Measurements from ENCODE around the gene GFOD2. TPM values are rescaled to one million over a fixed set of nuclear protein-coding genes. Genes with fewer than 3 reads are reported as not detected.

The GFOD2 gene
- total RNA-seq, 1 donor from 2014 or later, result 20.3 TPM

DNA sequence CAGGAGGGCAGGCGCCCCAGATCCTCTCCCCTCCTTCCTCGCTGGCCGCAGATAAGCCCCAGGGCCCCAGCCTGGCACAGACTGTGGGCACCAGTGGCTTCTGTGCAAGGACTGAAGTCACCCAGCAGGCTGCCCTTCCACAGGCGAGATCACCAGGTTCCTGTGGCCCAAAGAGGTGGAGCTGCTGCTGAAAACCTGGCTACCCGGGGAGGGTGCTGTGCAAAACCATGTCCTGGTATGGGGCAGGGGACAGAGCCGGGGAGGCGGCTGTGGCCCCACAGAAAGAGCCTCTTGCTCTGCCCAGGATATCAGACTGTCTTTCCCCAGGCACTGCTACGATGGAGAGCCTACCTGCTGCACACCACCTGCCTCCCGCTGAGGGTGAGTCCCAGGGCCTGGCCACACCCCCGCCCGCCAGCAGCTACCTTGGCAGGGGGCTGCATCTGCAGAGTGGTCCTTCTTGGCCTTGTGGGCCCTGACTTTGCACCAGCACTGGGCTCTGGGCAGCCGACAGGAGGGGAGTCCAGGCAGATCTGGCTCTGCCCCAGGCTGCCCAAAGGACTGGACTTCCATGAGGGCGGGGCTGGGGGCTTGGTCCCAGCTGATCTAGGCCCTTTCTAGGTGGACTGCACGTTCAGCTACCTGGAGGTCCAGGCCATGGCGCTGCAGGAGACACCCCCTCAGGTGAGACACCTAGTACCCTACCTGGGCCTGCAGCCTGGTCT, 73.6 kb downstream of the GFOD2 start:
- no peak for DNase-seq (ENCODE audit: low spot score)
- no peaks in the 10 kb centered on the region for H3K9me3 Mint-ChIP-seq
- intact Hi-C loops (cut with micrococcal nuclease), result loop anchor here (1.0 kb wide), 3 partner anchors 15 to 164 kb away; partner anchors contain the start of genes ACD, ATP6V0D1 and PARD6A
- no peaks in the 10 kb centered on the region for H3K4me1 Mint-ChIP-seq (ENCODE audit: low read depth)
- peak overlapping the region; percentile 89 for H3K4me3 Mint-ChIP-seq
- H3K36me3 Mint-ChIP-seq (ENCODE audit: low read depth), result peaks cover 12% of the 10 kb centered on the region
- H3K27me3 Mint-ChIP-seq (ENCODE audit: insufficient read depth), result no peaks in the 10 kb centered on the region
- peak overlapping the region; percentile 94 for H3K27ac Mint-ChIP-seq

DNA sequence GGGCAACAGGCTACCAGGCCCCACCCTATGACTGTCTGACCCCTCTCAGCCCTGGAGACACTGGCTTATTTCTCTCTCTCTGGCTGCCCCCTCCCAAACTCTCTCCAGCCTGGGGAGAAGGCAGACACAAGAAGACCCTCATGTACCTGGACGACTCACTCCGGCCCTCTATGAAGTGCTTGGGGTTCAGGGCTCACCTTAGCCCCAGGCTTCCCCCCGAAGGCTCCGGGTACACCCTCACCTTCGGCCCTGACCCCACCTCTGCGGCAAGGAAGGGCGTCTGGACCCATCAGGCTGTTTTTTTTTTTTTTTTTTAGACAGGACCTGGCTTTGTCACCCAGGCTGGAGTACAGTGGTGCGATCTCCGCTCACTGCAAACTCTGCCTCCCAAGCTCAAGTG, 75.1 kb downstream of the GFOD2 start:
- Mint-ChIP-seq H3K27ac (peak overlapping the region; percentile 63), H3K9me3 (no peaks in the 10 kb centered on the region), H3K36me3 (ENCODE audit: low read depth) (peaks cover 8% of the 10 kb centered on the region), H3K27me3 (ENCODE audit: insufficient read depth) (no peaks in the 10 kb centered on the region), H3K4me1 (ENCODE audit: low read depth) (no peaks in the 10 kb centered on the region), H3K4me3 (peak overlapping the region; percentile 78)
- no peak for DNase-seq (ENCODE audit: low spot score)
- intact Hi-C loops (cut with micrococcal nuclease), result loop anchor here (1.0 kb wide), 2 partner anchors 82 to 97 kb away; partner anchors contain the start of gene CTCF

DNA sequence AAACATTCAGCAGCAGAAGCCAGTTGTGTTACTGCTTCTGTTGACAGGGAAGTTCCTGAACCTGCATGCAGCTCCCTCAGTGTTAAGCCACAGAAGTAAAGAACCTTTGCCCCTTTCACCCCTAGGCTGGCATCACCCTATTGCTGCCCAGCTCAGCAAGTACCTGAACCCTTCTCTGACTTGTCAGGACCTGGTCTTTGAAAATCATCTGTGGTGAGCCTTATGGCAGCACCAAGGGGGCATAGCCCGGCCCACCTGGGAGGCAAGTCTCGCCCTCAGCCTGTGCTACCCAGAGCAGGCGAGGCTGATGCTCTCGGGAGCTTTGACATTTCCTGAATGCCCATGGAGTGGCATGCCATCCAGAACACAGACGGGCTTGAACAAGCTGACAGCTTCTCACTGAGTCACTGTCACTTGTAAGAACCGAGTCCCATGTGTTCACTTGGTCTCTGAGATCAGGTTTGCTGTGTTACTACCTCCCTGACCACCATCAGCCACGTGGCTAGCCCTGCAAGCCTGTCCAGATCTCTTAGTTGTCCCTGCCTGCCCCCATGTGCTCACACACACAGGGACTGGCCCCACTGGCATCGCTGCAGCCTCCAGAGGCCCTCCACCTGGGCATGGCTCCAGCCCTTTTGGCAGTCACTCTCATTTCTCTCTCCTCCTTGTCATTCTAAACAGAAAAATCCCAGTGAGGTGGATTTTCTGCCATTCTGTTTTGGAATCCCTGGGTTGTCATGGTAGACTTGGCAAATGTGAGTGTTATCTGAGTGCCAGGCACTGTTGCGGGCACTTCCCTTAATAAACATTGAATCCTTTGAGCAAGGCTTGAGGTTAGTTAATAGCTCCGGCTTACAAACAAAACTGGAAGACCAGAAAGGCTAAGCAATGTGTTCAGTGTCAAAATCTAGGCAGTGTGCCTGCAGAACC, 77.1 kb downstream of the GFOD2 start:
- Mint-ChIP-seq H3K4me1 (ENCODE audit: low read depth) (no peaks in the 10 kb centered on the region), H3K36me3 (ENCODE audit: low read depth) (peaks cover 18% of the 10 kb centered on the region), H3K9me3 (no peaks in the 10 kb centered on the region), H3K4me3 (no peak overlapping the region), H3K27ac (no peak overlapping the region), H3K27me3 (ENCODE audit: insufficient read depth) (no peaks in the 10 kb centered on the region)
- intact Hi-C loops (cut with micrococcal nuclease), result no loop called here
- no peak for DNase-seq (ENCODE audit: low spot score)

DNA sequence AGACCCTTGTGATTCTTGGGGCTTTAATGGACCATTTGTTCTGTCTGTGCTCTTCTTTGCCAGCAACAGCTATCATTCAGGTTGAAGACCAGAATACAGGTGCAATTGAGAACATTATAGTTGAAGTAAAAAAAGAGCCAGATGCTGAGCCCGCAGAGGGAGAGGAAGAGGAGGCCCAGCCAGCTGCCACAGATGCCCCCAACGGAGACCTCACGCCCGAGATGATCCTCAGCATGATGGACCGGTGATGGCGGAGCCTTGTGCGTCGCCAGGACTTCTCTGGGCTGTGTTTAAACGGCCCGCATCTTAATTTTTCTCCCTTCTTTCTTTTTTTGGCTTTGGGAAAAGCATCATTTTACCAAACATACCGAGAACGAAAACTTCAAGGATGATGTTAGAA, 81.5 kb downstream of the GFOD2 start:
- H3K9me3 Mint-ChIP-seq, result no peaks in the 10 kb centered on the region
- no peak overlapping the region for H3K4me3 Mint-ChIP-seq
- H3K27me3 Mint-ChIP-seq (ENCODE audit: insufficient read depth), result no peaks in the 10 kb centered on the region
- no peak for DNase-seq (ENCODE audit: low spot score)
- no peaks in the 10 kb centered on the region for H3K4me1 Mint-ChIP-seq (ENCODE audit: low read depth)
- no peak overlapping the region for H3K27ac Mint-ChIP-seq
- intact Hi-C loops (cut with micrococcal nuclease), result no loop called here
- peaks cover 31% of the 10 kb centered on the region for H3K36me3 Mint-ChIP-seq (ENCODE audit: low read depth)

DNA sequence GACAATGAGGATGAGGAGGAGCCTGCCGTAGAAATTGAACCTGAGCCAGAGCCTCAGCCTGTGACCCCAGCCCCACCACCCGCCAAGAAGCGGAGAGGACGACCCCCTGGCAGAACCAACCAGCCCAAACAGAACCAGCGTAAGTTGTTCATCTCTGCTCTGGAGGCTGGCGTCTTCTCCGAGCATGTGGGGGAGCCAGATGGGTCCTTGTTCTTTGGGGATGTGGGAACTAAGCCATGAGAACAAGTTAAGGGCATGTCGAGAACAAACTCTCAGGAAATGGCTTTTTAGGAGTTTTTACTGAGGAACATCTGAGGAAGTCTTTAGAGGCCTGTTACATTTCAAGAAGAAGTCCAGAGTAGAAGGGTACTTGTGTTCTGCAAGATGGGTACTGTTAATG, 82.4 kb downstream of the GFOD2 start:
- H3K9me3 Mint-ChIP-seq, result no peaks in the 10 kb centered on the region
- H3K27ac Mint-ChIP-seq, result no peak overlapping the region
- H3K4me3 Mint-ChIP-seq, result no peak overlapping the region
- intact Hi-C loops (cut with micrococcal nuclease), result no loop called here
- peaks cover 37% of the 10 kb centered on the region for H3K36me3 Mint-ChIP-seq (ENCODE audit: low read depth)
- H3K4me1 Mint-ChIP-seq (ENCODE audit: low read depth), result no peaks in the 10 kb centered on the region
- no peak for DNase-seq (ENCODE audit: low spot score)
- no peaks in the 10 kb centered on the region for H3K27me3 Mint-ChIP-seq (ENCODE audit: insufficient read depth)

DNA sequence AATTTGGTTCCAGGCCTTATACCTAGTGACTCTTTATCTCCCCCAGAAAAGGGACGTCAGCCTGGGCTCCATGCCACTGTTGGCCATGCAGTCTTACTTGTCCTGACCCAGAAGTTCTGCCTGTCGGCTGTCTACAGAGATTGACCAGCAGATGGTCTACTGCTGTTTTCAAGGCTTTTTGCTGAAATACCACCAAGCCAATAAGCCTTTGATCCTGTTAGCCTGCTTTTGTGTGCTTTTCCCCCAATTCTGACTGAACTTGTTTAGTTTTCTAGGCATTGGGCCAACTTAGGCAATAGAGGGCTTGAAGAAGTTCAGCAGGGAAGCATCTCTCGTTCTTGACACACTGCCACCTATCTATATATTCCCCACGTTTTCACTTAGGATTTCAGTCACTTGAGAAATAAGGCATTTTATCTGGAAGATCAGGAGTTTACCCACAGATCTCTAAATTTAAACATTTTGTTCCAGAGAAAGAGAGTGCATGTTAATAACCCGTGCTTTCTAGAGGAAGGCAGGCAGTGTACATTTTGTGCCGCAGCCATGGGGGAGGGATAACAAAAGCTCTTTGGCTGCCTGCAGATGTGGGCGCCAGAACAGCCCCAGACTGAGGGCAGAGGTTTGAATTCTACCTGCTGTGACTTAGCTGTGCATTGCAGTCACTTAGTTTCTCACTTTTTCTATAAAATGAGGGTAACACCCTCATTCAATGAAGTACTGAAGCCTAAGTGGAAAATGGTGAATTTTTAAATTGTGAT, 86.5 kb downstream of the GFOD2 start:
- no peak overlapping the region for H3K4me3 Mint-ChIP-seq

DNA sequence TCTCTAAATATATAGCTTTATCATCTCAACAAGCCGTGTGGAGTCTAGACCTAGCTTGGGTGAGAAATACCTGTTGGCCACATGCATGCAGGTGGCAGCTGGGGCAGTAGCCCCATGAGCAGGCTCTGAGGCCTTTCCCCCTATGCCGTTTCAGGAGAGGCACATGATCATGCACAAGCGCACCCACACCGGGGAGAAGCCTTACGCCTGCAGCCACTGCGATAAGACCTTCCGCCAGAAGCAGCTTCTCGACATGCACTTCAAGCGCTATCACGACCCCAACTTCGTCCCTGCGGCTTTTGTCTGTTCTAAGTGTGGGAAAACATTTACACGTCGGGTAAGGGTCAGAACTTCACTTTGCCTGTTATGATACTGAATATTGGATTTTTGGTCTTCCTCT, 90.9 kb downstream of the GFOD2 start:
- no peak overlapping the region for H3K4me3 Mint-ChIP-seq
- H3K27ac Mint-ChIP-seq, result no peak overlapping the region
- no peaks in the 10 kb centered on the region for H3K4me1 Mint-ChIP-seq (ENCODE audit: low read depth)
- DNase-seq (ENCODE audit: low spot score), result no peak
- H3K9me3 Mint-ChIP-seq, result no peaks in the 10 kb centered on the region
- H3K27me3 Mint-ChIP-seq (ENCODE audit: insufficient read depth), result no peaks in the 10 kb centered on the region
- H3K36me3 Mint-ChIP-seq (ENCODE audit: low read depth), result peaks cover 40% of the 10 kb centered on the region
- intact Hi-C loops (cut with micrococcal nuclease), result no loop called here

More for the DNA sequence above, 86.5 kb downstream of the GFOD2 start:
- no peaks in the 10 kb centered on the region for H3K27me3 Mint-ChIP-seq (ENCODE audit: insufficient read depth)
- H3K36me3 Mint-ChIP-seq (ENCODE audit: low read depth), result peaks cover 40% of the 10 kb centered on the region
- DNase-seq (ENCODE audit: low spot score), result no peak
- H3K4me1 Mint-ChIP-seq (ENCODE audit: low read depth), result no peaks in the 10 kb centered on the region
- no peaks in the 10 kb centered on the region for H3K9me3 Mint-ChIP-seq
- no peak overlapping the region for H3K27ac Mint-ChIP-seq
- intact Hi-C loops (cut with micrococcal nuclease), result no loop called here

Other genes starting within 250 kb of the GFOD2 start
- gene ATP6V0D1, start 238.2 kb downstream of the GFOD2 start, total RNA-seq, result 37.7 and 41.5 TPM in 2 replicates
- gene AGRP, start 235.8 kb downstream of the GFOD2 start, total RNA-seq, result not detected in 2 replicates
- gene RIPOR1, start 190.5 kb downstream of the GFOD2 start, total RNA-seq, result 26.3 and 27.1 TPM in 2 replicates
- 64.7 and 67.6 TPM in 2 replicates for gene CTCF, start 156.8 kb downstream of the GFOD2 start, total RNA-seq
- 228 and 238 TPM in 2 replicates for gene CARMIL2, start 74.2 kb downstream of the GFOD2 start, total RNA-seq
- 56.7 and 59.1 TPM in 2 replicates for gene ACD, start 59.1 kb downstream of the GFOD2 start, total RNA-seq
- 13.4 and 16.1 TPM in 2 replicates for gene PARD6A, start 58.4 kb downstream of the GFOD2 start, total RNA-seq
- gene ENKD1, start 52.6 kb downstream of the GFOD2 start, total RNA-seq, result 11.0 and 11.8 TPM in 2 replicates
- gene C16orf86, start 52.5 kb downstream of the GFOD2 start, total RNA-seq, result 0.86 and 1.4 TPM in 2 replicates
- gene RANBP10, start 87.2 kb upstream of the GFOD2 start, total RNA-seq, result 23.0 and 25.7 TPM in 2 replicates
- gene TSNAXIP1, start 87.6 kb upstream of the GFOD2 start, total RNA-seq, result 0.52 and 0.83 TPM in 2 replicates
- gene THAP11, start 123.0 kb upstream of the GFOD2 start, total RNA-seq, result 43.0 and 49.5 TPM in 2 replicates
- gene NUTF2, start 127.6 kb upstream of the GFOD2 start, total RNA-seq, result 183 and 186 TPM in 2 replicates
- 41.6 and 45.0 TPM in 2 replicates for gene CENPT, start 128.4 kb upstream of the GFOD2 start, total RNA-seq
- gene EDC4, start 153.7 kb upstream of the GFOD2 start, total RNA-seq, result 115 and 128 TPM in 2 replicates
- gene NRN1L, start 165.6 kb upstream of the GFOD2 start, total RNA-seq, result 0.65 and 0.76 TPM in 2 replicates
- gene PSKH1, start 173.9 kb upstream of the GFOD2 start, total RNA-seq, result 17.8 TPM in 2 replicates
- 5.5 and 6.9 TPM in 2 replicates for gene CTRL, start 212.5 kb upstream of the GFOD2 start, total RNA-seq
- gene PSMB10, start 217.5 kb upstream of the GFOD2 start, total RNA-seq, result 213 and 218 TPM in 2 replicates
- 12.7 and 20.3 TPM in 2 replicates for gene LCAT, start 224.8 kb upstream of the GFOD2 start, total RNA-seq
- 40.0 and 43.1 TPM in 2 replicates for gene SLC12A4, start 249.3 kb upstream of the GFOD2 start, total RNA-seq

All from activated T-helper 1 cell treated with anti-CD3 and anti-CD28 coated beads, Interleukin-12 subunit alpha, Interleukin-12 subunit beta, Interleukin-2, Interleukin-4 antibody, amounts not matched to agents 30 ng/mL and 10 ng/mL and 1 ng/mL, durations not matched to agents 14 hours and 24 hours and 36 hours (primary cell).